Airway epithelial cell (primary cell): ENCODE measurements around the gene MCU. TPM values are rescaled to one million over a fixed set of nuclear protein-coding genes. Genes with fewer than 3 reads are reported as not detected.

Source experiments
- total RNA-seq: library from RNA; depleted of rRNA; stranded (reverse); fragments of >200 nt; gene quantifications from 2 replicates; pipeline ENCODE4 v1.2.3, GENCODE V29; 2015

Gene MCU
- total RNA-seq = 38.6 and 45.7 TPM in 2 replicates

GRCh38 chr10:72691863-72692743, at the start of gene MCU:
MCU (plus strand) TSS chr10:72692143; CDS start chr10:72692152, 9 bp downstream.

GRCh38 chr10:72893136-72893798, 201.3 kb downstream of the MCU start, which contains the start of gene OIT3:
OIT3 (plus strand) TSS chr10:72893739; CDS start chr10:72893799, 60 bp downstream.

Other genes starting within 250 kb of the MCU start
- gene MICU1, start 66.1 kb upstream of the MCU start, total RNA-seq = 25.9 and 26.0 TPM in 2 replicates
- gene OIT3, start 201.6 kb downstream of the MCU start, total RNA-seq = not detected in 2 replicates